HG03558 (cell line): ENCODE results near the gene AHCYL2.
A peak's percentile ranks its signal among the peaks of the same experiment; 100 is the strongest.
"Not testable (repeated sequence)": the region's sequence is repeated elsewhere in the genome, so short reads cannot be mapped to it uniquely, and the experiment has no call there.

Experiments used
- ATAC-seq: cut with Tn5 transposase; IDR thresholded peaks from one replicate; pipeline ENCODE4 v1.9.1; 2021; ENCODE audit warnings: moderate number of reproducible peaks; ENCODE audit not compliant: unreplicated experiment; ENCODE audit errors: extremely low read depth

Gene AHCYL2

DNA sequence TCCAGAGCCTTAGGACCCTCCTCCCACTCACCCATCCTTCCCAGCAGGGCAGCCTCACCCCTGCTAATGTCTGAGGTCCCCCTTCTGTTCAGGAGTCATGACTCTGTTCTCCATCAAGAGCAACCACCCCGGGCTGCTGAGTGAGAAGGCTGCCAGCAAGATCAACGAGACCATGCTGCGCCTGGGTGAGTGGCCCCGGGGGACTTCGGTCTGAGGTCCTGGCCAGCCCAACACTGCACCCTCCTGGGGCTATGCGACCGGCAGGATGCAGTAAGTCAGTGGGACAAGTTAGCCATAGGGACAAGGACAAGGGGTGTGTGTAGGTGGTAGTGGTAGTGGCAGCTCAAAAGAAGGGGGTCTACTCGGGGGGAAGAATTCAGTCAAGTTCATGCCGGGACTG is 16.2 kb upstream of the AHCYL2 start:
- ATAC-seq = no peak

DNA sequence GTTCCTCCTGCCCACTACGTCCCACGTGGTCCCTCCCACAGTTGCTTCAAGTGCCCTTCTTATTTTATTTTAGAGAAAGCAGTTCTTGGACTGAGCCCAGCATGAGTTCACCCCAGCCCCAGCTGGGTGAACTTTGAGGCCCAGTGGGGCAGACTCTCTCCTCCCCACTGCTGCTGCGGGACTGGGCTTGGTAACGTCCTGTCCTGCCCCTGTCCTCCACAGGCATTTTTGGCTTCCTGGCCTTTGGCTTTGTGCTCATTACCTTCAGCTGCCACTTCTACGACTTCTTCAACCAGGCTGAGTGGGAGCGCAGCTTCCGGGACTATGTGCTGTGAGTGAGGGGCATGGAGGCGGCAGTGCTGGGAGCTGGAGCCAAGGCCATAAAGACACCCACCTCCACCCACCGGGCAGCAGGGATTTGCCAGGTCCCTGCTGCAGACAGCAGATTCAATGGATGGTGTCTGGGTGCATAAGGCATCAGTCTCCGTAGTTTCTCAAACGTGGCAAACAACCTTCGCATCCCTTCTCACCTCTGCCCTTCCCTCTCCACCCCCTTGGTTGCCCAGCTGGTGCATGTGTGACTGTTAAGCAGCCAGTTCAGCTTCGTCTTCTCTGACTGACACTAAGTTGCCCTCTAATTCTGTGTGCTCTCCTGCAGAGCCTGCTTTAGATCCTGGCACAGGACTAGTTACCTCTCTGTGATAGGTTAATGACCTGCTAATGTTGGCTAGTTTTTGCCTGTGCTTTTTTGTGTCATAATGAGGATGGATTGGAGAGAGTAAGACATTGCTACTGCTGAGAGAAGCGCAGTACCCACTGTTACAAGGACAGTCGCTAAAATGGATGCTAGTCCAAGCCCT is 15.5 kb upstream of the AHCYL2 start:
- no peak for ATAC-seq

DNA sequence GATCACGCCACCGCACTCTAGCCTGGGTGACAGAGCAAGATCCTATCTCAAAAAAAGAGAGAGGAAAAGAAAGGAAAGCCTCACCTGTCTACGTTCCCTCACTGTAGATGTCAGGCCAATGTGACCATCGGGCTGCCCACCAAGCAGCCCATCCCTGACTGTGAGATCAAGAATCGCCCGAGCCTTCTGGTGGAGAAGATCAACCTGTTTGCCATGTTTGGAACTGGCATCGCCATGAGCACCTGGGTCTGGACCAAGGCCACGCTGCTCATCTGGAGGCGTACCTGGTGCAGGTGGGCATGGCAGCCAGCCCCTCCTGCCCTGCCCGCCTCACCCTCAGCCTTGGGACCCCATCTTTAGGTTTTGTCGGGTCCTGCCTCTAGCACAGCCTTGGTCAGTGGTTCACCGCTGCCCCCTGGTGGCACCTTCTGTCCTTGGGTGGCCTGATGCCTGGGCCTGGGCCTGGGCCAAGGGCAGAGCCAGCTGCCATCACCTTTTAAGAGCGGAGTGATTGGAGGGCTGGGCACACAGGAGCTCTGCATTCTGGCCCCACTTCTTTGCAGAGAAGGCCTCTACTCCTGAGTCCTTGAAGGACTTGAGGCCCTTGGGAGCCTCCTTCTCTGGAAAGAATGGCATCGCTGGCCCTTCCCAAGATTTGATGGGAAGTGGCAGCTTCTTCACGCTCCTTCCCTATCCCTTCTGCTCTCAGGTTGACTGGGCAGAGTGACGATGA is 14.4 kb upstream of the AHCYL2 start:
- ATAC-seq = no peak

DNA sequence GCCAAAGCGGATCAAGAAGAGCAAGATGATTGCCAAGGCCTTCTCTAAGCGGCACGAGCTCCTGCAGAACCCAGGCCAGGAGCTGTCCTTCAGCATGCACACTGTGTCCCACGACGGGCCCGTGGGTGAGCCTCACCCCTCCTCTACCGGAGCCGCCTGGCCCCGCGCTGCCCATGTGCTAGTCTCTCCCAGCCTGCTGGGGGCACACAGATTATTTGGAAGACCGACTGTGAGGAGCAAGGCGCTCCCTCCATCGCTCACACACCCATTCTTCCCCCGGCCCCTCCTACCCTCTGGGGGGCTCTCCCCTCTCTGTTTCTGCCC is 13.9 kb upstream of the AHCYL2 start:
- ATAC-seq = no peak

DNA sequence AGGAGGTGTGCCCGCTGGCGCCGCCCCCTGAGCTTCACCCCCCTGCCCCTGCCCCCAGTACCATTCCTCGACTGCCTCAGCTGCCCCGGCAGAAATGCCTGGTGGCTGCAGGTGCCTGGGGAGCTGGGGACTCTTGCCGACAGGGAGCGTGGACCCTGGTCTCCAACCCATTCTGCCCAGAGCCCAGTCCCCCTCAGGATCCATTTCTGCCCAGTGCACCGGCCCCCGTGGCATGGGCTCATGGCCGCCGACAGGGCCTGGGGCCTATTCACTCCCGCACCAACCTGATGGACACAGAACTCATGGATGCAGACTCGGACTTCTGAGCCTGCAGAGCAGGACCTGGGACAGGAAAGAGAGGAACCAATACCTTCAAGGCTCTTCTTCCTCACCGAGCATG is 12.7 kb upstream of the AHCYL2 start:
- no peak for ATAC-seq

DNA sequence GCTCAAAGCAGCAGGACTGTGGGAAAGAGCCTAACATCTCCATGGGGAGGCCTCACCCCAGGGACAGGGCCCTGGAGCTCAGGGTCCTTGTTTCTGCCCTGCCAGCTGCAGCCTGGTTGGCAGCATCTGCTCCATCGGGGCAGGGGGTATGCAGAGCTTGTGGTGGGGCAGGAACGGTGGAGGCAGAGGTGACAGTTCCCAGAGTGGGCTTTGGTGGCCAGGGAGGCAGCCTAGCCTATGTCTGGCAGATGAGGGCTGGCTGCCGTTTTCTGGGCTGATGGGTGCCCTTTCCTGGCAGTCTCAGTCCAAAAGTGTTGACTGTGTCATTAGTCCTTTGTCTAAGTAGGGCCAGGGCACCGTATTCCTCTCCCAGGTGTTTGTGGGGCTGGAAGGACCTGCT is 12.2 kb upstream of the AHCYL2 start:
- no peak for ATAC-seq

DNA sequence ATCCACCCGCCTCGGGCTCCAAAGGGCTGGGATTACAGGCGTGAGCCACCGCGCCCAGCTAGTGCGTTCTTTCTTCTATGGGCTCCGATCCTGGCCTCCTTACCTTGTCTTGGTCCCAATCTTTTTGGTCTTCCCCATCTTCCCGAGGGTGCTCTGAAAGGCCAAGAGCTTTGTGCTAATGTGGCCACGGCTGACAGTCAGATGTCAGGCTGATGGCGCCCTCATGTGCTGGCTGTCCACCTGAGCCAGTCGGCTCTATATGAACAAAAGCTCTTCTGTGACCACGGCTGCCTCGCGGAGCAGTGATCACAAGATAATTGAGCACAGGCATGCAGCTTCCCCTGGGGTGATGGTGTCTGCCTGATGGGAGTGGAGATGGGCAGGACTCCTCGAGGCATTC is 11.0 kb upstream of the AHCYL2 start:
- no peak for ATAC-seq

DNA sequence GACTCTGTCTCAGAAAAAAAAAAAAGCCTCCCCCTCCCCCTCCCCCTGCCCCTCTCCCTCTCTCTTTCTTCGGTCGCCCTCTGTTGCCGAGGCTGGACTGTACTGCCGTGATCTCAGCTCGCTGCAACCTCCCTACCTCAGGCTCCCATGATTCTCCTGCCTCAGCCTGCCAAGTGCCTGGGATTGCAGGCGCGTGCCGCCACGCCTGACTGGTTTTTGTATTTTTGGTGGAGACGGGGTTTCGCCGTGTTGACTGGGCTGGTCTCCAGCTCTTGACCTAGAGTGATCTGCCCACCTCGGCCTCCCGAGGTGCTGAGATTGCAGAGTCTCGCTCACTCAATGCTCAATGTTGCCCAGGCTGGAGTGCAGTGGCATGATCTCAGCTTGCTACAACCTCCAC is 9.1 kb upstream of the AHCYL2 start:
- ATAC-seq = not testable (repeated sequence)

DNA sequence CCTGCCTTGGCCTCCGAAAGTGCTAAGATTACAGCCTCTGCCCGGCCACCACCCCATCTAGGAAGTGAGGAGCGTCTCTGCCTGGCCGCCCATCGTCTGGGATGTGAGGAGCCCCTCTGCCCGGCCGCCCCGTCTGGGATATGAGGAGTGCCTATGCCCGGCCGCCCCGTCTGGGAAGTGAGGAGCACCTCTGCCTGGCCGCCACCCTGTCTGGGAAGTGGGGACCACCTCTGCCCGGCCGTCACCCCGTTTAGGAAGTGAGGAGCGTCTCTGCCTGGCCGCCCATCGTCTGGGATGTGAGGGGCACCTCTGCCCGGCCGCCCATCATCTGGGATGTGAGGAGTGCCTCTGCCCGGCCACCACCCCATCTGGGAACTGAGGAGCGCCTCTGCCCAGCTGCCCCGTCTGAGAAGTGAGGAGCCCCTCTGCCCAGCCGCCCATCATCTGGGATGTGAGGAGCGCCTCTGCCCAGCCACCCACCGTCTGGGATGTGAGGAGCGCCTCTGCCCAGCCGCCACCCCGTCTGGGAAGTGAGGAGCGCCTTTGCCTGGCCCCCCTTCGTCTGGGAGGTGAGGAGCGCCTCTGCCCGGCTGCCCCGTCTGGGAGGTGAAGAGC is 8.6 kb upstream of the AHCYL2 start:
- ATAC-seq = not testable (repeated sequence)

DNA sequence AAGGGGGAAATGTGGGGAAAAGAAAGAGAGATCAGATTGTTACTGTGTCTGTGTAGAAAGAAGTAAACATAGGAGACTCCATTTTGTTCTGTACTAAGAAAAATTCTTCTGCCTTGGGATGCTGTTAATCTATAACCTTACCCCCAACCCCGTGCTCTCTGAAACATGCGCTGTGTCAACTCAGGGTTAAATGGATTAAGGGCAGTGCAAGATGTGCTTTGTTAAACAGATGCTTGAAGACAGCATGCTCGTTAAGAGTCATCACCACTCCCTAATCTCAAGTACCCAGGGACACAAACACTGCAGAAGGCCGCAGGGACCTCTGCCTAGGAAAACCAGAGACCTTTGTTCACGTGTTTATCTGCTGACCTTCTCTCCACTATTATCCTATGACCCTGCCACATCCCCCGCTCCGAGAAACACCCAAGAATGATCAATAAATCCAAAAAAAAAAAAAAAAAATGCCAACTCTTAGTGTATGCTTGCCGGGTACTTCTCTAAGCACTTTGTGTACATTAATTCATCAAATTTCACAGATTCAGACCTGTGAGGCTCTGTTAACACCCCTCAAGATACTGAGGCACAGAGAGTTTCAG is 7.9 kb upstream of the AHCYL2 start:
- not testable (repeated sequence) for ATAC-seq

DNA sequence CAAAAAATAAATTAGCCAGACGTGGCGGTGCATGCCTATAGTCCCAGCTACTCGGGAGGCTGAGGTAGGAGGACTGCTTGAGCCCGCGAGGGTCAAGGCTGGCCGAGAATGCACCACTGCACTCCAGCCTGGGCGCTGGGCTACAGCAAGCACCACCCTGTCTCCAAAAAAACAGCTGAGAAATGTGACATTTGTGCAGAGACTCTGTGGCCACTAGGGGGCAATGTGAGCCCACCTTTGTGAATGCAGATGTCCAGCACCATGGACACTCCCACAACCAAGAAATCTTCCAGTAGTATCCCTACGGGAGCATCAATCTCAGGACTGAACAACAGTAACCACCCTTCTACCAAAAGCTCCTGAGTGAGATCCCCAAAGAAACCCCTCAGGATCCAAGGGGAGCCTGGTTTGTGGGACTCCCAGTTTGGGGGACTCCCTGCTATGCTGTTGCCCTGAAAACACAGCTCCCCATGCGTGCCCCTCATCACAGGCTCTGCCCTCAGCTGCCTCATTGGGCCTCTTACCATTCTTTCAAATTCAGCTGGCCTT is 6.2 kb upstream of the AHCYL2 start:
- ATAC-seq = no peak

DNA sequence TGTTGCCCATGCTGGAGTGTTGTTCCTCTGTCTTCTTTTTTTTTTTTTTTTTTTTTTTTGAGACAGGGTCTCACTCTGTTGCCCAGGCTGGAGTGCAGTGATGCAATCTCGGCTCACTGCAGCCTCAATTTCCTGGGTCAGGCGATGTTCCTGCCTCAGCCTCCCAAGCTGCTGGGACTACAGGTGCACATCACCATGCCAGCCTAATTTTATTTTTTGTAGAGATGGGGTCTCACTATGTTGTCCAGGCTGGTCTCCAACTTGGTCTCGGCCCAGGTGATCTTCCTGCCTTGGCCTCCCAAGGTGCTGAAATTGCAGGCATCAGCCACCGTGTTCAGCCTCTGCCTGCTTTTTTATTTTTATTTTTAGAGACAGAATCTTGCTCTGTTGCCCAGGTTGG is 5.7 kb upstream of the AHCYL2 start:
- ATAC-seq = not testable (repeated sequence)

DNA sequence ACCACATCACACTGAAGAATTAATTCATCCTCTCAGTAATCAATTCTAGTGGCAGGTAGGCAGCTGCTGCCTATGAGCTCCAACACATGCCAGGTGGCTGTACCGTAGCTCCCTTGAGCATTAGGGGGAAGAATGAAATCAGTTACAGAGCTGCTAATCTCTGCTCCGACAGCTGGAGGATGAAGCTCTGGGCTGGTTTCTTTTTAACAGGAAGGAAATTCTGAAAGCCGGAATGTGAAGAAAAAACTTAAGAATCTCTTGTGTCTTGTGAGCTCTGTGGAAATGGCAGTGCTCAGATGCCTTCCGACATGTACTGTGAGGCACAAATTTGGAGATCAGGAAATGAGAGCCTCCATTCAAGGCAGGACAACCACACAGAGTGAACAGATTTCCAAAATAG is 2.8 kb upstream of the AHCYL2 start:
- no peak for ATAC-seq

DNA sequence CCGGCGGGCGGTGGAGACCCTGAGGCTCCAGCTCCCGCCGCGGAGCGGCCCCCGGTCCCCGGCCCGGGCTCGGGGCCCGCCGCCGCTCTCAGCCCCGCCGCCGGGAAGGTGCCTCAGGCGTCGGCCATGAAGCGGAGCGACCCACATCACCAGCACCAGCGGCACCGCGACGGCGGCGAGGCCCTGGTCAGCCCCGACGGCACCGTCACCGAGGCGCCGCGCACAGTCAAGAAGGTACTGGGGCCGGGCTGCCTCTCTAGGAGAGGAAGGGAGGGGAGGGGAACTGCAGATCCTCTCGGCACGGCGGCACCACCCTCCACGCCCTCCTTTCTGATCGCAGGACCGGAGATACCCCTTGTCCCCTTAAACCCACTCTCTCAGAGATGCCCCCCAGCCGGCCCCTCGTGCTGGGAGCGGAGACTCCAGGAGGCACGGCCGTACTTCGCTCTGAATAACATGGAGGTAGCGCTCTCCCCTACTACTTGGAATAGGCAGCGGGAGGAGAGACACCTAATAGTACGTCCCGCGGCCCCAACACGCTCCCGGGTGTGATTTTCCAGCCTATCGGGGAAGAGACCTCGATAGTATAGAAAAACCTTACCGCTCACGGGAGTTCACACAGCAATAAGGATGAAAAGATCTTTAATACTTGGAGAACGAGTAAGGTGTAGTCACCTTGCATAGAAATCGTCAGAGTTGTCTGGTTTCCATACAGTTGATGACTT is 538 bp downstream of the AHCYL2 start:
- peak; percentile 2 for ATAC-seq

DNA sequence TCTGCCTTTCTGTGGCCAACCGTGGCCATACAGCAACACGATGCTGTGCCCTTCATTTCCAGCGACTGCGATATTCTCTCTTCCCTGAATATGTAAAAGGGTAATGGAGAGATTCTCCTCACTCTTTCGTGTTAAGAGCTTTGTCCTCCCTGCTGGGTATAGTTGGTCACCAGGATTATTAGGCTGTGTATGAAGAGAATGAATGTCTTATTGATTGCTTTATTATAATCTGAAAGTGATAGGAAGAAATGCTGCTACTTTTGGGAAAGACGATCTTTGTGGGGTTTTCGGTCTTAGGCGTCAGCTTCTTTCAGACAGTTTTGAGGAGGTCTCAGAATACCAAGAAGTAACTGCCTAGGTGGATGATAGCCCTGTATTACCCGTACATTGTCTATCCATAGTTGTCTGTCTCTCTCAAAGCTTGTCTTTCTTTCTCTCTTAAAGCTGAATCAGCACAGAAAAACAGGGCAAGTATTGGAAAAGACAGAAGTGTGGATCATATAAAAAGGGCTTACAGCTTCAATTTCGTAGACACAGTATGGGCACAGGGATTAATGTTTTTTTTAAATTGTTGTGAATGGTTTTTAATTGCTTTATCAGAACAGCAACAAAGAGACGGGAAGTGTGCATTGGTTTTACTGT is 1.2 kb downstream of the AHCYL2 start:
- no peak for ATAC-seq

DNA sequence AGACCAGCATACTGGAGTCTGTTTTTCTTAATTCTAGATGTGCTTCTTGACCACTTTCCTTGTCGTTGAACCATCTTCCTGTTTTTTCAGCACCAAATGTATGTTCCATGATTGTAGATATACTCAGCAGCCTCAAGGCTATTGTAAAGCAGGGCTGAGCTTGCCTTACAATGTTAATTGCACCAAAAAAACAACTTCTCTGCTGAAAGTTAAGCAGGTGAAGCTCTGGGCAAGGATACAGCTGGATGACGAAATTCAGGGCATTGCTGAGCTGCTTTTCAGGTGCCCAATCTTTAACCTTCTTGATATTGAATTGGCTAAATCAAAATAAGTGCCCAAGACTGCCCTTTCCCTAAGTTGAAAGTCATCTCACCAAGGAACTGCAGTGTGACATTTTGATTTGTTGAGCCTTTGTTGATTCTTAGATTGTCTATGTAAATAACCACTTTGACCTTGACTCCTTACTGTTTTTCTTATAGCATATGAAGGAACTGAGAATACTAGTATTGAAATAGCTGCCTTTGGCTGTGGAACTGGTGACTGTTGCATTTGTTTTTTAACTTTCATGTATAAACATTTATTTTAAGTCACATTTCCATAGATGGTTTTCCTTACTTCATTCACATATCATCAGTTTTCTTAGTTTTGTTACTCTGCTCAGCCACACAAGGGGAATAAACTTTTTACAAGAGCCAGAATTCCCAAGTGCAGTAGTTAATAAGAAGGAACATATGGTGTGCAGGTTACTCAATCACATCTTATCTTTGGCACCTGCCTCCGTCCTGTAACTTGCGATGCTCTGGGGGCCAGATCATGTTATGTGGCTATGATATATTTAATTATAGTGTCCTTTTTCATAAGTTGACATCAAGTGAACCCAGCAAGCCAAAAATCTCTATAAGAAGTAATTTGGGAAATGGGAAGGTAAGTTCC is 3.1 kb downstream of the AHCYL2 start:
- no peak for ATAC-seq

DNA sequence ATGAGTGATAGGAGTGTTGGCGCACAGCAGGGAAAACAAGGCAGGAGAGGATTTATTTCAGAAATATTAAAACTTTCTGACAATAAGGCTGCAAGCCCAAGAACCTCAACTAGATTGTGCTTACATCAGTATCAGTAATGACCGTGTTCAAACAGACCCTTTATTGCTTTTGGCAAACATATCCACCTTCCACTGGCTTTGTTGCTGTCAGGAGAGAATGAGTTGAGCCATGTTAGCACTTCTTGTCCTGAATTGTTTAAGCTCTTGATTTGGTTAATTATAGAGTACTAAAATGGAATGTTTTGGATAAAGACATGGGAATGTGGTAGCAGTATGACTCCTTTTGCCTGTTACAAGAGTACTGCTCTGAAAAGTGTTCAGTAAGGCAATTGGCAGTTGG is 3.8 kb downstream of the AHCYL2 start:
- ATAC-seq = no peak

DNA sequence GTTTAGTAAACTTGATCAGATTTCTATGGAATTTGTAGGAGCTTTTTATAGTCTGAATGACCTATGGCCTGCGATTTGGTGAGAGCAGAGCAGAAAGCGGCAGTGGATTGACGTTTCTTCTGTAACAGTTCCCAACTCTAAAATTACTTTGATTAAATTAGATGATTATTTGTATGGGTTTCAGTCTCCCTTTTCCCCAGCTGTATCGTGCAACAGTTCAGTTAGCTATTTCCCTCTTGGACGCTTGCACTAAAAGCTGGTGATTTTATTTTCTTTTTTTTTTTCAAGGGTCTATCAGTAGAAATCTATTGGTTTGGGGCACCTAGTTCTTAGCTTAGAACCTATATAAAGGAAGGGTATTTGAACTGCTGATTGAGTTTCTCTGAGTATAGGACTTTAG is 6.8 kb downstream of the AHCYL2 start:
- no peak for ATAC-seq

DNA sequence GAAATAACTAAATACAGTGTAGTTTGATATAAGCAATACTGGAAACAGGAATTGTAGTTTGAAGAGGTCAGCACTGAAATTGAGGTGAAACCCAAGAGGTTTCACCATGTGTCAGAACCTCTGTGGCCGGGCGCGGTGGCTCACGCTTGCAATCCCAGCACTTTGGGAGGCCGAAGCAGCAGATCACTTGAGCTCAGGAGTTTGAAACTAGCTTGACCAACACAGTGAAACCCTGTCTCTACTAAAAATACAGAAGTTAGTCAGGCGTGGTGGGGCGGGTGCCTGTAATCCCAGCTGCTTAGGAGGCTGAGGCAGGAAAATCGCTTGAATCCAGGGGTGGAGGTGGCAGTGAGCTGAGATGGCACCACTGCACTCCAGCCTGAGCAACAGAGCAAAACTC is 13.7 kb downstream of the AHCYL2 start:
- ATAC-seq = no peak
